Measurements from ENCODE around the gene ABLIM2.

ABLIM2 gene

GRCh38 chr4:8001564-8002355 lies 156.9 kb downstream of the ABLIM2 start:
- no peak for DNase-seq (ENCODE audit: extremely low read depth, low read depth)
- no peak for TF ChIP-seq CTCF (IDR thresholded peaks at IDR 0.05; ENCODE audit: low read depth, low read length)

GRCh38 chr4:8000721-8001491 lies 157.7 kb downstream of the ABLIM2 start:
- no peak for TF ChIP-seq CTCF (IDR thresholded peaks at IDR 0.05; ENCODE audit: low read depth, low read length)
- no peak for DNase-seq (ENCODE audit: extremely low read depth, low read depth)

GRCh38 chr4:8000247-8000646 lies 158.4 kb downstream of the ABLIM2 start:
- no peak for TF ChIP-seq CTCF (IDR thresholded peaks at IDR 0.05; ENCODE audit: low read depth, low read length)
- DNase-seq (ENCODE audit: extremely low read depth, low read depth) = no peak

GRCh38 chr4:7999695-8000094 lies 158.9 kb downstream of the ABLIM2 start:
- DNase-seq (ENCODE audit: extremely low read depth, low read depth) = no peak
- TF ChIP-seq CTCF (IDR thresholded peaks at IDR 0.05; ENCODE audit: low read depth, low read length) = no peak

- no peak for DNase-seq (ENCODE audit: extremely low read depth, low read depth)
- TF ChIP-seq CTCF (IDR thresholded peaks at IDR 0.05; ENCODE audit: low read depth, low read length) = no peak
Measured at GRCh38 chr4:7999279-7999678, 159.3 kb downstream of the ABLIM2 start.

GRCh38 chr4:7998447-7998846 lies 160.2 kb downstream of the ABLIM2 start:
- no peak for DNase-seq (ENCODE audit: extremely low read depth, low read depth)
- no peak for TF ChIP-seq CTCF (IDR thresholded peaks at IDR 0.05; ENCODE audit: low read depth, low read length)

- no peak for TF ChIP-seq CTCF (IDR thresholded peaks at IDR 0.05; ENCODE audit: low read depth, low read length)
- no peak for DNase-seq (ENCODE audit: extremely low read depth, low read depth)
Measured at GRCh38 chr4:7995866-7996265, 162.7 kb downstream of the ABLIM2 start.

Measured in AG09319 (cell line).